MCF 10A (cell line): ENCODE data around the gene UTP4. TPM values are rescaled to one million over a fixed set of nuclear protein-coding genes. Genes with fewer than 3 reads are reported as not detected.

Source experiments
- BruUV-seq: library from RNA; stranded (reverse); fragments of 400-500 nt; replicated peaks from 2 replicates; lab custom pipeline; 2021; lab: Mats Ljungman, UMichigan
- CTCF ChIA-PET: fragments of 300-600 bp; sonication (Branson Sonifier 250); formaldehyde crosslinking; extraction: SDS; loops from one replicate; lab custom pipeline; 2021; ENCODE audit warnings: antibody characterized with exemption, inconsistent platforms; lab: Yijun Ruan, JAX
- POLR2A ChIA-PET: fragments of 300-600, 350-650 bp; sonication (Branson Sonifier 250); formaldehyde crosslinking; extraction: SDS; loops from one replicate; lab custom pipeline; 2020; ENCODE audit warnings: antibody characterized with exemption, inconsistent platforms; lab: Yijun Ruan, JAX
- DNase-seq: peaks from one replicate; pipeline ENCODE4 v3.0.0-alpha.2; 2018; ENCODE audit not compliant: unreplicated experiment
- H3K27ac Mint-ChIP-seq: one replicate; pipeline ENCODE4 v1.8.0; 2022; ENCODE audit warnings: mild to moderate bottlenecking, low read depth, mixed read lengths; ENCODE audit not compliant: unreplicated experiment
- H3K27me3 Mint-ChIP-seq: one replicate; pipeline ENCODE4 v1.8.0; 2022; ENCODE audit warnings: mixed read lengths; ENCODE audit not compliant: insufficient read depth, unreplicated experiment
- H3K36me3 Mint-ChIP-seq: one replicate; pipeline ENCODE4 v1.8.0; 2022; ENCODE audit warnings: mild to moderate bottlenecking, moderate library complexity, mixed read lengths; ENCODE audit not compliant: insufficient read depth, unreplicated experiment
- H3K4me1 Mint-ChIP-seq: one replicate; pipeline ENCODE4 v1.8.0; 2022; ENCODE audit warnings: mixed read lengths; ENCODE audit not compliant: insufficient read depth, unreplicated experiment
- H3K4me3 Mint-ChIP-seq: one replicate; pipeline ENCODE4 v1.8.0; 2022; ENCODE audit warnings: mild to moderate bottlenecking, moderate library complexity, mixed read lengths; ENCODE audit not compliant: unreplicated experiment
- H3K9me3 Mint-ChIP-seq: one replicate; pipeline ENCODE4 v1.8.0; 2022; ENCODE audit warnings: mixed read lengths; ENCODE audit not compliant: unreplicated experiment
- CTCF ChIP-seq: fragments of 200-600 bp; IDR thresholded peaks from one replicate; pipeline ENCODE4 v1.8.0; 2022; ENCODE audit warnings: antibody characterized with exemption, mild to moderate bottlenecking; ENCODE audit not compliant: unreplicated experiment
- intact Hi-C: fragments of 100-400 bp; cut with micrococcal nuclease; formaldehyde crosslinking; loops from 2 replicates; pipeline ENCODE4 v1.14.1; 2022
- total RNA-seq: library from RNA; stranded (reverse); gene quantifications from 2 replicates; pipeline ENCODE4 v1.2.3, GENCODE V29; 2022

UTP4 gene
- total RNA-seq, 1 experiment from 2014 or later = 97.1 TPM

- no peak for DNase-seq
- Mint-ChIP-seq H3K4me3 (no peak overlapping the region), H3K27me3 (no peaks in the 10 kb centered on the region), H3K27ac (peak overlapping the region; percentile 17), H3K4me1 (peaks cover 8% of the 10 kb centered on the region), H3K9me3 (no peaks in the 10 kb centered on the region), H3K36me3 (peaks cover 63% of the 10 kb centered on the region)
- CTCF ChIA-PET = interaction anchor here (0.6 kb wide), 1 partner anchor 10 kb away, joined by 4 read pairs; no protein-coding TSS in a partner anchor
- POLR2A ChIA-PET = no interaction called here
- TF ChIP-seq CTCF = no peak
- no TSS peak for BruUV-seq
- intact Hi-C loops = no loop called here
Observed at GRCh38 chr16:69169607-69170352, 37.3 kb downstream of the UTP4 start.

- Mint-ChIP-seq H3K27ac (no peak overlapping the region), H3K4me3 (no peak overlapping the region), H3K27me3 (no peaks in the 10 kb centered on the region), H3K4me1 (peaks cover 11% of the 10 kb centered on the region), H3K9me3 (no peaks in the 10 kb centered on the region), H3K36me3 (peaks cover 50% of the 10 kb centered on the region)
- CTCF ChIA-PET = no interaction called here
- no peak for TF ChIP-seq CTCF
- no TSS peak for BruUV-seq
- POLR2A ChIA-PET = interaction anchor here (3.2 kb wide), 1 partner anchor 28 kb away, joined by 17 read pairs; no protein-coding TSS in a partner anchor
- intact Hi-C loops = loop anchor here (2.0 kb wide), 1 partner anchor 115 kb away; no protein-coding TSS in a partner anchor
- no peak for DNase-seq
Observed at GRCh38 chr16:69171325-69172084, 39.1 kb downstream of the UTP4 start.

- Mint-ChIP-seq H3K36me3 (peaks cover 13% of the 10 kb centered on the region), H3K27me3 (no peaks in the 10 kb centered on the region), H3K9me3 (no peaks in the 10 kb centered on the region), H3K4me1 (peaks cover 26% of the 10 kb centered on the region), H3K4me3 (no peak overlapping the region), H3K27ac (no peak overlapping the region)
- ChIA-PET POLR2A (interaction anchor here (1.5 to 2.5 kb wide), 3 partner anchors 11 to 111 kb away, joined by 6 to 8 read pairs (median 6); partner anchors contain the start of gene SNTB2), CTCF (interaction anchor here (0.6 to 1.5 kb wide), 7 partner anchors 23 to 343 kb away, joined by 3 to 5 read pairs (median 3); partner anchors contain the start of gene VPS4A)
- TF ChIP-seq CTCF = no peak
- intact Hi-C loops = no loop called here
- DNase-seq = no peak
- BruUV-seq = no TSS peak
Observed at GRCh38 chr16:69176033-69176800, 43.8 kb downstream of the UTP4 start.
